ENCODE results near the gene CAMTA1.
"Not testable (repeated sequence)": the region's sequence is repeated elsewhere in the genome, so short reads cannot be mapped to it uniquely, and the experiment has no call there.

Gene CAMTA1

DNA sequence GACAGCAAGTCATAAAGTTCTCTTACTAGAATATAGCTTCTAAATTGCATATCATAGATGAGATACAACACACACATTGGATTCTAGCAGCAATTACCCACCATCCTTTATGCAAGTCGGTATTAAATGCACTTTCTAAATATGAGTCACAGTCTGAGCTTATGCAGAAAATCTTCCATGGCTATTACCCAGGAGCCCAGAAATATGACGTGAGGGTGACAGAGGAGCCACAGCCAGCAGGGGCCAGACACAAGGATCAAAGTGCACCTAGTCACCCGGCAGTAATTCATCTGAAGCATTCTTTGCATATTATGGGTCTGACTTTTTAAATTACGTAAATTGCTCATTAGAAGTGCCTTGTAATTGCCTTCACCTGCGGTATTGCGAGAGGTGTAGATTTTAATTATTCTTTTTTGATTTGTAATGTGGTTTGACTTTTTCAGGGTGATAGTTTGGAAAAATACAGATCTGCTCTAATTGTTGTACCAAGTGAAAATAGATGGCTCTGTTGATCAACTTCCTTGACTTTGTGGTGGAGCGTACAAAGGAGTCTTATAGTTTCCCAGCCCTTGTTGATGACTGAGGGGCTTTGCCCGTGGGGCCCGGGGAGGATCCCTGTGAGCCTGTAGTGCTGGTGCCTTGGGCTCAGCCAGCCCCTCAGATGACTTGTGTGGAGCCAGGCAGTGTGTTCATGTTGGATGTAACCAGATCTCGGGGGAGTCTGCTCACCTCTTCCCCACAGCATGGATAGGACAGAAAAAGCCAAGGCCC is 515.8 kb downstream of the CAMTA1 start:
- DNase-seq = no peak

DNA sequence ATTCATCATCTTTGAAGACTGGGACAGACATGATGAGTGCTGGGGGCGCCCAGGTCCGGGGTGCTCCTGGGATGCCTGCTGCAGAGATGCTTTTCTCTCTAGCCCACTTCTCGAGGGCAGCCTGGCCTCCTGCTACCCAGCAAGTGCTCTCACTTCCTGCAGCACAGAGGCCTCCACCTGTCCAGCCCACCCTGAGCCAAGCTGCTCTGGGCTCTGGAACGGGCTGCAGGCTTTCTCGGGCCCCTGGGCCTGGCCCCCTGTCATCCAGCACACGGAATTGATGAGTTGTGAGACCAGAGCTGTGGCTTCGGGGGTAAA is 516.4 kb downstream of the CAMTA1 start:
- no peak for DNase-seq

DNA sequence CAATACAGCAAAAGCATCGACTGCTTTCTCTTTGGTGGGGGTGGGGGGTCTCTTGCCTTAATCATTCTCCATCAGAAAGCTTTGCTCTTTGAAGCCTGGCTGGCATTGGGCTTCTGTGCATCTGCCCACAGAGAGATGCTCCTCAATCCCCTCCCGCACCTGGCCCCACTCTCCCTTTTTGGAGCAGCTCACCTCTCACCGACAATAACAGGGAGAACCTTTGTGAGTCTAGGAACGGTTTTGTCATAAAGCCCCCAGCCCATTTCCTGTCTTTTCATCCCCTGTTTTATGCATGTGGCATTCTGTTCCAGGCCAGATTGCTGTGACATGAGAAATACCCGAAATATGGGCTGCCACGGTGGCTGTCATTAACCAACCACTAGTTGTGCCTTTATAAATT is 516.9 kb downstream of the CAMTA1 start:
- DNase-seq = no peak

DNA sequence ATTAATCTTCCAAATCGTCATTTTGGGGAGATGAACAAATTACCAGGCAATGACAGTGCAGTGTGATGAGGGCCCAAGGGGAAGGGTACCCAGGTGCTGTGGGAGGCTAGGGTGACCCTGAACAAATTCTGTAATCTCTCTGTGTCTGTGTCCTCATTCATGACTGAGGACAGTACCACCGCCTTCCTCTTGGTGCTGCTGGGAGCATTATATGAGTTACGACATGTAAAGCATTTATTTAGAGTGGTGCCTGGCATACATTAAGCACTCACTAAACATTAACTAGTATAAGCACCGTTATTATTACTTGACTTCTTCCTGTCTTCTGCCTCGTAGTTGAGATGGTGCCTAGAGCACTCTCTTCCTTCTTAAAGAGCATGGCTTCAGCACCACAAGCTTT is 517.6 kb downstream of the CAMTA1 start:
- DNase-seq = no peak

DNA sequence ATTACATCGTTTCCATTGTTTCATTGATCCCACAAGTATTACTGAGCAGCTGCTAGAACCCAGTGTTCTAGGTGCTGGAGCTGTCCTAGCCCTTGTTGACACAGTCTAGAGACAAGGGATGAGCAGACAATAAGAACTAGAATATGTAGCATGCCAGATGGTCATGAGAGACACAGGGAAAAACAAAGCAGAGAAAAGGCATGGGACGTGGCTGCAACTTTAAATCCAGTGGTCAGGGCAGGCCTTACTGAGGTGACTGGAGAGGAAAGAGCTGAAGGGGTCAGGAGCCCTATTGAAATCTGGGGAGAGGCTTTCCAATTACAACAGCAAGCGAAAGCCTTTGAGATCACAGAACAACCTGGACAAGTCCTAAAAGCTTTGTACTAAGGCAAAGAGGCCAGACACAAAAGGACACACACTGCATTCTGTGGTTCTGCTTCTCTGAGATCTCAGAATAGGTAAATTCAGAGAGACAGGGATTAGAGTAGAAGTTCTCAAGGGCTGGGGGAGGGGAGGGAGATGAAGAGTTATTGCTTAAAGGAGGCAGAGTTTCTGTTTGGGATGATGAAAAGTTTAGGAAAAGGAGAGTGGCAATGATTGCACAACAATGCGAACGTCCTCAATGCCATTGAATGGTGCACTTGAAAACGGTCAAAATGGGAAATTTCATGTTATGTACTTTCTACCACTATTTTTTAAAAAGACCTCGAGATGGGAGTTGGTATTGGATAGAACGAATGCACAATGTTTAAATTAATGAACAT is 518.5 kb downstream of the CAMTA1 start:
- no peak for DNase-seq

DNA sequence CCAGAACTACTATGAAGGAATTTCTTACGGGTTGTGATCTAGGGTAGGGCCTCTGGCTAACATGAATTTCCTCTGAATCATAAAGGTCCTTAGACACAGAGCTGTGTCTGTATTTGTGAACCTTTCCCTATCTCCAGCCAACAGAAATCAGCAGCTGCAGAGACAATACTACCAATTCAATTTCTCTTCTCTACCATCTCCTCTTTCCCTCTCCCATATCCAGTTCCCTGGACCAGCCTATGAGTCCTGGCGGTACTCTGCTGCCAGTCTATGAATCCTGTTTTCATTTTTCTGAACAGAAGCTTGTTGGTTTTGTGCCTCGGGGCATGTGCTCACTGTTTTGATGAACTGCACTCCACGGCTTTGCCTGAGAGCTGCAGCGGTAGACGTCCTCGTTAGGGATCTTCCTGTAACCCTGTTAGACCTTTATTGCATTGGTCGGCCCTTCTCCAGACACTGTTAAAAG is 527.9 kb downstream of the CAMTA1 start:
- no peak for DNase-seq

DNA sequence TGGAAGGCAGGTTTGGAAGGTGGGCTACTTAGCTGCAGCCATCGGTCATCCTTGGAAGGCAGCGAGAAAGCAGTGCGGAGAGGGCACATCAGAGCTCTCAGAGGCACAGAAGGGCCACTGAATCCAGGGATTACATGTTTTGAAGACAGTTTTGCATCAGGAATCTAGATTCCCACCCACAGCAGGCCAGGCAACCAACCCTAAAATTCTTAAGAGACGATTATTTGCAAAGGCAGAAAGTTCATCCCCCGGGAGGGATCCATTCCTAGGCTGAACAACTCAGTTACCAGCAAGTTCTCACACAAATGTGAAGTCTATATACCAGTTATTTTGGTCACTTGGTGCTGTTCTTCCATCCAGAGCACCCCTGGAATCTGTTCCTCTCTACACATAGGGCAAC is 528.6 kb downstream of the CAMTA1 start:
- DNase-seq = no peak

DNA sequence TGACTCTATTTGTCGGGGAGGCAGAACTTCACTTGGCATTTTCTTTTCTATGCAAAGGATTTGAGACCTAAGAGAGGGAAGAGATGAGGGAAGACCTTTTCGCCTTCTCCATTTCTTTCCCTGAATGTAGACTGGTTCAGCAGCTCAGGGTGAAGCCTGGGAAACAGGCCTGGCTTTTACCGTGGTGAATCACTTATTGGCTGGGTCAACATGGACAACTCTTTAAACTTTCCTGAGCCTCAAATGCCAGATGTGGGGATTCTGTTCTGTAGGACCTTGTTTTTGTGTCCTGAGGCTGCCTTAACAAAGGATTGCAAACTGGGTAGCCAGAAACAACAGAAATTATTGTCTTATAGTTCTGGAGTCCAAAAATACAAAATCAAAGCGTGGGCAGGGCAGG is 530.1 kb downstream of the CAMTA1 start:
- no peak for DNase-seq

DNA sequence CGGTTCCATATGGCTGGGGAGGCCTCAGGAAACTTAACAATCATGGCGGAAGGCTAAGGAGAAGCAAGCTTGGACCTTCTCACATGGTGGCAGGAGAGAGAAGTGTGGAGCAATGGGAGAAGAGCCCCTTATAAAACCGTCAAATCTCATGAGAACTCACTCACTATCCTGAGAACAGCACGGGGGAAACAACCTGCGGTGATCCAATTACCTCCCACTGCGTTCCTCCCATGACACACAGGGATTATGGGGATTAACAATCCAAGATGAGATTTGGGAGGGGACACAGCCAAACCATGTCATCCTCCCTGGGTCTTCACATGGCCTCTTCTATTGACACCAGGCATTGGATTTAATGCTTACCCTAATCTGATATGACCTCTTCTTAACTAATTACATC is 530.7 kb downstream of the CAMTA1 start:
- DNase-seq = no peak

DNA sequence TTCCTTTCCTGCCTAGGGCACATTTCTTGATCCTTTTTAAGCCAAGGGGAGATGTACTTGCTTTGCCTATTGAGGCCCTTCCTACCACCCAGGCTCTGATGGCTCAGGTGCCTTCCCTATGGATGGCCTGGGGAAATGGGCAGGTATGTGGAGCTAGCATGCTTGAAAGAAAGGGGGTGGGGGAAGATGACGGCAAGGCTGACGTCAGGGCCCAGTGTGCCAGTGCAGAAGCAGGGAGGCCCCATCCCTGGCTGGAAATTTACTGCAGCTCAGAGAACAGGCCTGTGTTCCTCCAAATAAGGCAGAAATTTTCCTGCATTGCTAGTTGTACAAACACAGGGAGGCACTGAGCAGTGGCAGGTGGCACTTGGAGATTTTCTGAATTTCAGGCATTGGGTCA is 532.6 kb downstream of the CAMTA1 start:
- DNase-seq = no peak

DNA sequence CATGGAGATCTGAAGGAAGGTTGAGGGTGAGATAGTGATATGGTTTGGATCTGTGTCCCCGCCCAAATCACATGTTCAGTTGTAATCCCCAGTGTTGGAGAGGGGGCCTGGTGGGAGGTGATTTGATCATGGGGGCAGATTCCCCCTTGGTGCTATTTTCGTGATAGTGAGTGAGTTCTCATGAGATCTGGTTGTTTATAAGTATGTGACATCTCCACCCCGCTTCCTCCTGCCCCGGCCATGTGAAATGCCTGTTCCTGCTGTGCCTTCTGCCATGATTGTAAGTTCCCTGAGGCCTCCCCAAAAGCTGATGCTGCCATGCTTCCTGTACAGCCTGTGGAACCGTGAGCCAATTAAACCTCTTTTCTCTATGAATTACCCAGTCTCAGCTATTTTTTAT is 533.9 kb downstream of the CAMTA1 start:
- DNase-seq = no peak

DNA sequence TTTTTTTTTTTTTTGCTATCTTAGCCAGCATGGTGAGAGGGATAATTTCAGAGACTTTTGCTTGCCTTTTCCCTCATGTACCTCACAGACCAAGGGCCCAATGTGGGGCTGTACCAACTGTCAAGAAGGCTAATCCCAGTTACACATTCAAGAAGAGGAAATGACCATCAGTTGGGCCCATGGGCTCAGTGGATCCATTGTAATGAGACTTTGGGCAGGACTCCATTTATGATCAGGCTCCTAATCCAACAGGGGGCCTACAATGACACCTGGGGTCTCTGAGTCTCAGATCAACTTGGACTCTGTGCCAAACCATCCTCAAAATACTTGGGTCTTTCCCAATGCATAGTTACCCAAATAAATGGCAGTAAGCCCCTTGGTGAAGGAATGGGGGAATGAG is 535.4 kb downstream of the CAMTA1 start:
- no peak for DNase-seq

DNA sequence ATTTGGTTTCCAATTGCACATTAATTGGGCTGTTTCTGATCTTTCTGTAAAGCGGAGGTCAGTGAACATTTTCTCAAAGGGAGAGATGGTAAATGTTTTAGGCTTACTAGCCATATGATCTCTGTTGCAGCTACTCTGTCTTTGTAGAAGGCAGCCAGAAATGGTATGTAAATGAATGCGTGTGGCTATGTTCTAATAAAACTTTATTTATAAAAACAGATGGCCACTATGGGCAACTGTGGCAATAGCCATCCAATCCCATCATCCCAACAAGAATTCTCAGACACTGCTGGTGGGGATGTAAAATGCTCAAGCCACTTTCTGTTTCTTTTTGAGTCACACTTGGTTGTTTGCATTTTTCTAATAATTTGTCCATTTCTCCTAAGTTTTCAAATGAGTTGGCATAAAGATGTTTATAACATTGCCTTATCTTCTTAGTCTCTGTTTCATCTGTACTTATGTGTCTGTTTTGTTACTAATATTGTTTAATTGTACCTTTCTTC is 537.1 kb downstream of the CAMTA1 start:
- DNase-seq = no peak

DNA sequence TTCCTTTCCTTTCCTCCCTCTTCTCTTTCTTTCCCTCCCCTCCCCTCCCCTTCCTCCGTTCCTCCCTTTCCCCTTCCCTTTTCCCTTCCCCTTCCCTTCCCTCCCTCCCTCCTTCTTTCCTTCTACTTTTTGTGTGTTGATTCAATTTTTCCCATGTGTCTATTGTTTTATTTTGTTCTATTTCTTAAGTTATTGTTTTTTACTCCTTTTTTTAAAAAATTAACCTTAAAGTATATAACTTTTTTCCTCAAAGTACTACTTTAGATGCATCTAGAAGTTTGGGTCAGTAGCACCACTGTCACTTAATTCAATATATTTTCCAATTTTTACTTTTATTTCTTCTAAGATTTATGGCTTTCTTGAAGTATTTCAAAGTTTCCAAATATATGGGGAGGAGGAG is 537.7 kb downstream of the CAMTA1 start:
- DNase-seq = no peak

DNA sequence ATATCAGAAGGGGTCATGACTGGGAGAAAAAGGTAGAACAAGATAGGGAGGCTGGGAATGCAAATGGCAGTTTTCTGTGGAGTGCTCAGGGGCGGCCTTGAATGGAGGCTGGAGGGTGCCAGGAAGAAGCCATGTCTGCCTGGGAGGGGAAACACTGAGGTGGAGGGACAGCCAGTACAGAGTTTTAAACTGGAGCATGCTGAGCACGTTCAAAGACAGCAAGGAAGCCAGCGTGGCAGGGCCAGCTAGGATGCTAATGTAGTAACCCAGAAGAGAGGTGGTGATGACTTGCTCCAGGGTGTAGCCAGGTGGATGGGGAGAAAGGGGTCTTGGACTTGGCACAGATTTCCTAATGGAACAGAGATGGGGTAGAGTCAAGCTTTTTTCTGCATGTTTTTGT is 540.0 kb downstream of the CAMTA1 start:
- no peak for DNase-seq

DNA sequence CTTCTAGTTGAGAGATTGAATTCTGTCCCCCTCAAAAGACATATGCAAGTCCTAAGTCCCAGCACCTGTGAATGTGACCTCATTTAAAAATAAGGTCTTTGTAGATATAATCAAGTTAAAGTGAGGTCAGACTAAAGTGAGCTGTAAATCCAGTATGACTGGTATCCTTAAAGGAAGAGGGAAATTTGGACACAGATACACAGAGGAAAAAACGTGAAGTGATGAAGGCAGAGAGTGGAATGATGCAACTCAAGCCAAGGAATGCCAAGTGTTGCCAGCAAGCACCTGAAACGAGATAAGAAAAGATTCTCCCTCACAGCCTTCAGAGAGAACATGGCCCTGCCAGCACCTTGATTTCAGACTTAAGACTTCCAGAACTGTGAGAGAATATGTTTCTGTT is 541.1 kb downstream of the CAMTA1 start:
- DNase-seq = no peak

DNA sequence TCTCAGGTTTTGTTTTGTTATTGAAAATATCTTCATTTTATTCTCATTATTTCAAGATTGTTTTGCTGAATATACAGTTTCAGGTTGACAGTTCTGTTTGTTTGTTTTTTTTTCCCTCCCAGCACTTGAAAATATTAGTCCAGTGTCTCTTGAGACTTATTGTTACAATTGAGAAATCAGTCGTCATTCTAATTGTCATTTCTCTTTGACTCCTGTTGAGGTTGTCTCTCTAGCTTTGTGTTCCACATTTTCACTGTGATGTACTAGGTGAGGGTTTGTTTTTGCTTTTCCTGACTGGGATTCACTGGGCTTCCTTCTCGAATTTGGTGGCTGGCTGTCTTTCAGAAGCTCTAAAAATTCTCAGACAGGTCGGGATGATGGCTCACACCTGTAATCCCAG is 542.6 kb downstream of the CAMTA1 start:
- DNase-seq = no peak

DNA sequence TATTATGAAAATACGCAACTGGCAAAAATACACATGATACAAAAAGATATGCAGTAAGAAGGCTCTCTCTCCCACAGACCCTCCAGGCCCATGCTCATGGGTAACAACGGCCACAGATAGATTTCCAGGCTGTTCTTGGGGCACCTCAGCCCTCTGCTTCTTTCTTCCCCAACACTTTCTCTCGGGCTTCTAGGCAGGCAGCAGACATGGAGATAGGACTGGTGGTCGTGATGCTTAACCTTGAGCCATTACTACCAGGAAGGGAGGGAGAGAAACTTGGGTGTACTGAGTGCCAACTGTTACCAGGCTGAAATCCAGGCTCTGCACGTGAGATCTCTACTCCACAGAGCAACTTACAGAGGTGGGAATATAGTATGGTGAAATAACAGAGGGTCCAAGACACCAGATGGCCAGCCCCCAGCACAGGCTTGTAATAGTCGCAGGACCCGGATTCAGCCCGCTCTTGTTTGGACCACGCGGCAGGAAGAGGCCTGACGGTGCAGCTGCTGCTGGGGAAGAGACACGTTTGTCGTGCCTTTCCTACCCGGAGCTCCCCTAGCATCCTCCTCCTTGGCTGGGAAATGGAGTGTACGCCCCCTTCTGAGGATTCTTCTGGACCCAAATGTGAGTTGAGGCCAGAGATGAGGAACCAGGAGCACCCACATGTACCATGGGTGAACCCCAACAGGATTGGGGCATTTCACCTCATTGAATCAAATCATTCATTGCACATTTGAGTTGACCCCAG is 544.8 kb downstream of the CAMTA1 start:
- no peak for DNase-seq

DNA sequence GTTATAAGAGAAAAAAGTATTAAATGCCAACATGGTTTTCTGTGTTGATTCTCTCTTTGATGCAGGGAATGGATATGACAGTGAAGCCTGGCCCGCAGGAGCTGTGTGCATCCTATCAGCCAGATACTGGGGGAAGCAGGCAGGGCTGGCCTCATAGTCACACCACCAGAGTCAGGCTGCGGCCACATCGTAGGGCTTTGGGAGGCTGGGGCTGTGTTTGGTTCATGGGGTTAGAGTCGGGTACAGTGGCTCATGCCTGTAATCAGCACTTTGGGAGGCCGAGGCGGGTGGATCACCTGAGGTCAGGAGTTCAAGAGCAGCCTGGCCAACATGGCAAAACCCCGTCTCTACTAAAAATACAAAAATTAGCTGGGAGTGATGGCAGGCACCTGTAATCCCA is 545.5 kb downstream of the CAMTA1 start:
- DNase-seq = not testable (repeated sequence)

DNA sequence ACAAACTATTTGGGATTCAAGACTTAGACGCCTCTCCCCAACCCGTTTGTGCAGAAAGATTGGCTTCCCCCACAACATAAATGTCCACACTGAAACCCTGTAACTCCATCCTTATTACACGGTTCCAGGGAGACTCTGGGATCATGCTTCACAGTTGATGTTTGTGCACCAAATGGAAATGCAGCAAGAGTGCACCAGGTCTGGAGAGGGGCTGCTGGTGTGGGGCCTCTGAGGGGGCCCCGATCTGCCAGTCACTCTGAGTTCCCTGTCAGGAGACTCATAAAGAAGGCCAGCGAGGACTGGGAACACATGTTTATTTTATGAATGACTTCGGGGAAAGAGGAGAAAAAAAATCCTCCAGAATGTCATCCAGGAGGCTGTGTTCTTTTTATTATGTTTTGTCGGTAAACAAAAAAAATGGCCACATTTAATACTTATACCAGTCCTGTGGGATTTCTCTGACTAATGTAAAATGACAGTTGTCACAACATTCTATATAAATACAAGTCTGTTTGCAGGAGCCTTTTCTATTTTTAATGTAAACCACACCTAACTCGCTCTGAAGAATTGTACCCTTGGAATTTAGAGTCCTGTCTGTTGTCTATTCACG is 546.8 kb downstream of the CAMTA1 start:
- DNase-seq = no peak

DNA sequence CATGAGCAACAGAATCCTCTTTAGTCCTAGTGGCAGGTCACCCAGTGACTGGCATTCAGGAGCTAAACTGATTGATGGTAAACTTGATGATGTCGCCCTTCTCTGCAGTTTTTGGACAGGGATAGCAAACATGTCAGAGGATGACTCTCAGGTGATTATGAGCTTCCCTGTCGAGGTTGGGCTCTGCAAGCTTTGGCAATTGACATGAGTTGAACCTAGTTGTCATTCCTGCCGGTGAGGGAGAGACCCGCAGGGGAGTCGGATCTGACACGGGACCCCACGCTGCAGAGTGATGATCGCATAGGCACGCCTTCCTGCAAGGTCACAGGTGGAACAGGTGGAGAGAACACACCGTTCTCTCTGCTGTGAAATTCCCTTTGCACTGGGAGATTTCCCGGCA is 547.8 kb downstream of the CAMTA1 start:
- DNase-seq = no peak

DNA sequence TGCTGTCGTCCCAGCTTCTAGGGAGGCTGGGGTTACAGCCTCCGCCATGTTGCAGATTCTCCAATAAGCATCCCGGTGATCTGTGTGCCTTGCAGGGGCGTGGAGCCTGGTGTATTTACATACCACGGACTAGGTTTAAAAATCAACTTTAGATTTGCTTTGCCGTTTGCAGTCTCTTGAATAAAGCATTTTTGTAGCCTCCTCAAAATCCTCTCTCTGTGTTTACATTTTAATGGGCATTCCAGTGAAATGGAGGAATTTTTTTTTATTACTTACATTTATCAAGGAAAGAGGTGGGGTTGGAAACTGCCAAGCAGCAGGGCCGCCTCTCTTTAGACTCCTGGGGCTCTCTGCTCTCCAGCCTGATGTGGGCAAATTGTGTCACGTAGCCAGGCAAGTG is 548.4 kb downstream of the CAMTA1 start:
- DNase-seq = no peak

DNA sequence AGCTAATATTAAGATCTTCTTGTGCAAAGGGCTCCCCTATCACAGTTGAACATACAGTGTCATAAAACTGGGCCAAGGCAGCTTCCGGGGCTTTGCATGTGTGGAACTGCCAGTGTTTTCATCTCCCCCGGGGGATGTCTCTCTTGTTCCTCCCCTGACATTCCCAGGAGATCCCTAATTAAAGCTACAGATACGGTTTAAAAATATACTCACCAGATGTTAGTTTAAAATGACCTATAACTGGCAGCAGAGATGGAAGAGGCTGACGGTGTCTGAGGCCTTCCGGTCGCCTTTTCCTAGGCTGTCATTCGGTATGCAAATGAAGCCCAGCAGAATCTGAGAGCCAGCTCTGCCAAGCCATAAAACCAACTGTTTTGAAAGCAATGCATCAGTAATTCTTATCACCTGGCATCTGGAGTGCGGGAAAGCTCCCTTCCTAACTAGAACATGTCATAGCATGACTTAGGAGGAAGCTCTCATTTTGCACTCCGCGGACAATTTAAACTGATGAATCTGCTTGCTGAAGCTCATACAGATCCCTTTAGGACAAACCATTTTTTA is 549.3 kb downstream of the CAMTA1 start:
- DNase-seq = no peak
